Stimulated activated CD4-positive, alpha-beta T cell treated with anti-CD3 and anti-CD28 coated beads, TNF-alpha, amount 100 ng/mL, for 24 hours (primary cell): ENCODE results near the gene MARK2.
A peak's percentile ranks its signal among the peaks of the same experiment; 100 is the strongest.

Source experiments
- DNase-seq, 3 experiments: peaks; one replicate each; pipeline ENCODE4 v3.0.0-alpha.2; 2020; ENCODE audit warnings: low read depth in 3 of 3

The MARK2 gene

DNA sequence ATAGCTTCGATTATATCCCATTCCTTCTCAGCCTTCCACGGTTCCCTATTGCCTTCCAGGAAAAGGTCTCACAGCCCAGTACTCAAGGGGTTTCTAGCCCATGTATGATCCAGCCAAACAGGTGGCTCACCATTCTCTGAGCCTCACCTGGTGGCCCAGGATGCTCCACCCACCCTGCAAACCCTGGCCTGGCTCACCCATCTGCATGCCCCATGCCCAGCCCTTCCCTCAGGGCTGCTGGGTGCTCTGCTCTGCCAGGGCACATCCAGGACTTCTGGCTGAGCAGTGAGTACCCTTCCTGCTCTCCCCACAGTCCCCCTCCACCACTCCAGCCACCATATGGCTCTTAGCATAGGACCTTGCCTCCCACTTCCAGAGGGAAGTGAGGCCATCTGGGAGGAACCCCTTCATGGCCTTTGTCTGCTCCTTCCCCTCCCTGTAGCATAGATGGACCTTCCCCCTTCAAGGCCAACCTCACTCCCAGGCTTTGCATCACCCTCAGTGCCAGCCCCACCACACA lies 83.8 kb downstream of the MARK2 start:
- DNase-seq = no peak

GRCh38 chr11:63923319-63923718 lies 84.4 kb downstream of the MARK2 start:
- no peak for DNase-seq

DNA sequence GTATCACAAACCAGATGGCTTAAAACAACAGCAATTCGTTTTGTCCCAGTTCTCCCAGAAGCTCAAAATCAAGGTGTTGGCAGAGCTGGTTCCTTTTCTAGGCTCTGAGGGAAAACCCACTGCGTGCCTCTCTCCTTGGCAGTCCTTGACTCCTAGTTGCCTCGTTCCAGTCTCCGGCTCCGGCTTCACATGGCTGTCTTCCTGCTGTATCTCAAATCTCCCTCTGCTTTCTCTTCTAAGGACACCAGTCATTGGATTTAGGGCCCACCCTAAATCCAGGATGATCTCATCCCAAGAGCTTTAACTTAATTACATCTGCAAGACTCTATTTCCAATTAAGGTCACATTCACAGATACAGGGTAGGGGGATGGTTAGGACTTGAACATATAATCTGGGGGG lies 90.7 kb downstream of the MARK2 start:
- no peak for DNase-seq

- DNase-seq = no peak
Measured at GRCh38 chr11:63931045-63931444, 92.1 kb downstream of the MARK2 start.

DNA sequence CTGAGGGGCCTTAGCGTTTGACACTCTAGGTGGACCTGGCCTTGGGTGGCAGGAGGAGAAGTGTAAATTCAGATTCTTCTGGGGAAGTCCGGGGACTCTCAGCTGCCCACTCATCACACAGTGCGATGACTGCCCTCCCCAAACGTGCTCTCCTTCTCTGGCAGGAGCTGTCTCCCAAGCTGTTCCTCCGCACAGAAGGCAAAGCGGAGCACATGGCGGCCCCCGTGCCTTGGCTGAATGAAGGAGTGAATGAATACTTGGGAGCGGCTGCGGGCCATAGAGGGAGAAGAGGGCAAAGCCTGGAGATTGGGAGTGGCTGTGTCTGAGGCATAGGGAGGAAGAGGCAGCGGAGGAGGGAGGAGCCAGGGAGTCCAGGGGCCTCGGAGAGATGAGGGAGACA lies 93.0 kb downstream of the MARK2 start:
- no peak for DNase-seq

DNA sequence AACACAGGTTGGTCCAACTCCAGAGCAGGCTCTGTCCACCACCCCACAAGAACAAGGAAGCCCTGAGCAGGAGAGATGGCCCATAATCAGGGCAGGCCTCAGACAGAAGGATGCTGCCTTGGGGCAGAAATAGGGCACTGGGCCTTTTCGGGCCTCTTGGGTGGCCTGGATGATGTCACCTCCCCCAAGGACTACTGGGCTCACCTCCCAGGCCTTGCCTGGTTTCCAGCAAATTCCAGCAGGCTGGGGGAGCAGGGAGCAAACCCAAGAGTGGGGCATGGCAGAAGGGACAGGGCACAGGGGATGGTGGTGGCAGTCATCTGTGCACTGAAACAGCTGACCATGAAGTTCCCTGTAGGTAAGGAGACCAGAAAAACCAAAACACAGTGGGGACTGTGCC lies 94.5 kb downstream of the MARK2 start:
- DNase-seq = no peak

GRCh38 chr11:63937713-63938478 lies 99.0 kb downstream of the MARK2 start:
- peak in 1 of 3 experiments; percentile 30 for DNase-seq

DNA sequence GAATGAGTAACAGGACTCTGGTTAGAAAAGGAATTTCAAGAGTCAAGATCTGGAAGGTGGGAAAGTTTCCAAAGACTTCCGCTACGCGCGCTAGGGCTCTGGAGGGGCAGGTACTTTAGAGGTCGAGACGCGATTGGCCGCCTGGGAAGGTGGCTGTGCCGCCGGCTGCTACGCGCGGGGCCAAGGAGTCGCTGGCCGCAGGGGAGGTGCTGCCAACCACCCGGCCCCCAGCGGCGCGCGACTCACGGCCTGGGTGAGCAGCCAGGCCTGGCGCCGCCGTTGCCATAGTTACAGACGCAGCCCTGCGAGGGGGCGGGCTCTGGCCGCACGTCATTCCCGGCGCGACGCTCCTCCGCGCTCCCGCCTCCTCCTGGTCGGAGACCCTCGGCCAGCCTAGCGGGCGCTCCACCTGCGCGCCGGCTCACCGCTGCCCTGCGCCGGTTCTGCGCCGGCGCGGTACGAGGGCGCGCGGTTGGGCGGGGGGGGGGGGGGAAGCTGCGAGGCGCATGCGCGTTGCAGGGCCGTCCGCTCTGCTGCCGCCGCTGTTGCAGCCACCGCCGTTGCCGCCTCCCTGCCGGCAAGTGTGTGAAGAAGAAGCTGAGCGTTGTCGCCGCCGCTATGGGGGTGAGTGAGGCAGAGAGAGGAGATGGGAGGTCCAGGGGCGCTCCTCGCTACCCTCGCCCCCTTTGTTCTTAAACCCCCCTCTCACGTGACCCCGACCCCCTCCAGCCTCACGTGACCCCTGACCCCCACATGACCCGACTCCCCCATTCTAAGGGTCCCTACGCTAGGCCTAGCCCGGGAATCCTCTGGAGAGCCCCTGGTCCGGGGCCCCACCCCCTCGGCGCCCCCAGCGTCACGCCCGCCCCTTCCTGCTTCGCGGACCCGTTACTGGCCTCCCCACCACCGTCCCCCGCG lies 99.8 kb downstream of the MARK2 start, which contains the start of gene NAA40:
NAA40 (plus strand) TSS at position 524 of the 918 bp plus-strand sequence; CDS start at position 619, 95 bp downstream.
- peak; percentile 83 to 93 (median 87) for DNase-seq

DNA sequence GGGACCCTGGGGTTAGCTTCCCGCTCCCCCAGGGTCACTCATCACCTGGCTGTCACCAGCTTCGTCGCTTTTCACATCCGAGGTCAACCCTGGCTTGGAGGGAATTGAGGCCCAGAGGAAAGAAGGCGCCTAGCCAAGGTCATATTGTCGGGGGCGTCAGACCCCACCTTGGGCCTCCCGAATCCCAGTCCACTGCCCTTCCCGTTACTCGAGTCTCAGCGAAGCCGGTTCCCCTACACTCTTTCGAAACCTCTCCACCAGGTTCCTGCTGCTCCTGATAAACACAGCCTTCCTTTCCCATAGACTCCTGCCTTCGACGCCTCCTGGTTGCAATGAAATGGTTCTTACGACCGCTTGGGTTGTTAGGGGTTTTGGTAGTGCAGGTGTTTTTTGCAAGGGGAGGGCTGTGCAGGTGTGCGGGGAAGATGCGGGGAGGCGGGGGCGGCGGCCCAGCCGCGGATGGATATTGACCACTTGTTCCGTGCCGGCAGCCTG lies 100.5 kb downstream of the MARK2 start:
- DNase-seq = no peak

- DNase-seq = no peak
Measured at GRCh38 chr11:63940786-63941185, 101.9 kb downstream of the MARK2 start.

GRCh38 chr11:63941901-63942300 lies 103.0 kb downstream of the MARK2 start:
- DNase-seq = no peak

- no peak for DNase-seq
Measured at GRCh38 chr11:63942803-63943202, 103.9 kb downstream of the MARK2 start.

DNA sequence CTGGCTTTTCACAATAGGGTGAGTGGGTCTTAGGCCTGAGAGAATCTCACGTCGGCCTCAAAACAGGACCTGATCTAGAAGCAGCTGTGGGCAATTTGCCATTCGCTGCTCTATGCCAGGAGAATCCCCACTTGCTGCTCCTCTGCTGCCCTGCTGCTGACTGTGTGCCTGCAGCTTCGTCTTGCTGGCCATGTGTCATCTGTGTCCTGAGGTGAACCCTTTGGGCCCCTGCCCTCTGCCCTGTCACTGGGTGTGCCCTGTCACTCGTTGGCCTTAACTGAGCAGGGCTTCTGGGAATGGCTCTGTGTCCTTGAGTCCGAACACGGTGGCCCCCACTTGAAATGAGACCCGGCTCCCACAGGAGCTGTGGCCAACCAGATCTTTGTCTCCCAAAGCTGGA lies 106.1 kb downstream of the MARK2 start:
- no peak for DNase-seq

DNA sequence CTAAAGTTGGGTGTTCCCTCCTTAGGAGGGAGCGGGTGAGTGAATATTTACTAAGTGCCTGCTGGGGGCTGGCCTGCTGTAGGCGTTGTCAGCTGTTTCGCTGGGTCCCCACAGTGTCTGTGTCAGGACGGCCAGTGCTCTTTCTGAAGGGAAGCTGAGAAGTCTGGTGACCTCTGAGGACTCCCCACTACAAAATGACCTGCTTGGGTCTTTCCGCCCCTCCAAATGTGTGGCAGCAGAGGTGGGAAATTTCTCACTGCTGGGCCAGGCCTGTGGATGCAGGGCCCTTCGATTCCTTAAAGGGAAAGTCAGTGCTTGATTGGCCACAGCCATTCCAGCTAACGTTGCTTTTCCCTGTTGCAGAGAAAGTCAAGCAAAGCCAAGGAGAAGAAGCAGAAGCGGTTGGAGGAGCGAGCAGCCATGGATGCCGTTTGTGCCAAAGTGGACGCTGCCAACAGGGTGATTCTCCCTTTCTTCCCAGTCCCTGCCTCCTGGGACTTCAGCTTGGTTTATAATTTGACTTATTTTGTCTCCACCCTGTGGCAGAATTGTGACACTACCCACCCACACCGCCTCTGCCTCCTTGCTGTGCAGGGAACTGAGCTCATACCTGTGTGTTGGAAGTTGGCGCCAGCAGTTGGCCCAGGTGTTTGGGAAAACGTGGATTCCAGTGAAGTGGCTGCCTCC lies 106.7 kb downstream of the MARK2 start:
- peak in 1 of 3 experiments; percentile 32 for DNase-seq

DNA sequence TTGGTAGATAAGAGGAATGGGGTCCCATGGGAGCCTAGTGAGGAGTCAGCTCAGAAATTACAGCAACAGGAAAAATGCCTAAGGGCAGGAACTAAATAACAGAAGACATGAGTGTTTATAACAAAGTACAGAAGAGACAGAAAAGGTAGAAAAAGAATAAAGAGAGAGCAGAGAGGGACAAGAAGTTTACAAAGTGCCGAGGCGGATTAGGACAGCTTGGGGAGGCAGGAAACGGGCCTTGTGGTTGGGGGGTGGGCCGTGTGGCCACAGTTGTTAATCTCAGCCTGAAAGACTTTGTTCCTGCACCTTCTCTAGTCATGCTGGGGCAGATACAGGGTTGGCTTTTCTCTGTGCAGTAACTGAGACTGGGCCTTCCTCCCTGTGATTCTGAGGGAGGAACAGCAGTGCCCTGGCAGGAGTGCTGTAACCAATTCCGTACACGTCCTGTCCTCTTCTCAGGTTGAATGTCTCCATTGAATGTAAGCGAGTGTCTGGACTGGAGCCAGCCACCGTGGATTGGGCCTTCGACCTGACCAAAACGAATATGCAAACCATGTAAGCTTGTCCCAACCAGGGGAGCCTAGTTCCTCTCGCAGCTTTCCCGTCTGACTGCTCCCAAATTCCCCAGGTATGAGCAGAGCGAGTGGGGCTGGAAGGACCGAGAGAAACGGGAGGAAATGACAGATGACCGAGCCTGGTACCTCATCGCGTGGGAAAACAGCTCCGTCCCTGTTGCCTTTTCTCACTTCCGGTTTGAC lies 113.0 kb downstream of the MARK2 start:
- DNase-seq = peak in 1 of 3 experiments; percentile 15

DNA sequence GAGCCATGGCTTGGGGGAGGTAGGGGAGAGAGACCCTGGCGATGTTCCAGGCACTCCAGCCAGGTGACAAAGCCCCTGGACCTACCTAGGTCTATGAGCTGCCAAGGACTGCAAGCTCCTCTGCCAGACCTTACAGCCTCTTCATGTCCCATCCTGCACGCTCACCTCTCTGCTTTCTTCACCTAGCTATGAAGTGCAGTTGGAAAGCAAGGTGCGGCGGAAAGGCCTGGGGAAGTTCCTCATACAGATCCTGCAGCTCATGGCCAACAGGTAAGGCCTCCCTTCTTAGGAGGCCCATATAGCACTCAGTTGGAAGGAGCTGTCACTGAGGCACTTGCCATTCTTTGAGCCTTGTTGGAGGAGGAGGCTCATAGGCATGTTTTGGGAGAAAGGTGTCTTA lies 113.7 kb downstream of the MARK2 start:
- DNase-seq = no peak

- DNase-seq = no peak
Measured at GRCh38 chr11:63958008-63958407, 119.1 kb downstream of the MARK2 start.
